SK-MEL-5 (cell line): ENCODE measurements around the gene ABCC2. TPM values are rescaled to one million over a fixed set of nuclear protein-coding genes. Genes with fewer than 3 reads are reported as not detected.

Experiments
- DNase-seq: peaks from one replicate; pipeline ENCODE4 v3.0.0-alpha.2; 2016; ENCODE audit warnings: low read depth, low spot score
- in situ Hi-C: cut with HindIII; loops from 2 replicates; pipeline ENCODE4 v1.10.0; 2016; ENCODE audit warnings: low sequenced_read_pairs, high pct_unique_total_duplicates, low pct_unique_long_range_greater_than_20kb
- total RNA-seq: library from RNA; depleted of rRNA; stranded (reverse); fragments of >200 nt; shearing (Covaris generic); gene quantifications from 2 replicates; pipeline ENCODE4 v1.2.3, GENCODE V29; 2014

Gene ABCC2
- total RNA-seq, 1 experiment from 2014 or later = 99.4 TPM

- DNase-seq = no peak
Measured at GRCh38 chr10:99798031-99798430, 15.6 kb downstream of the ABCC2 start.

GRCh38 chr10:99798920-99799319 is 16.5 kb downstream of the ABCC2 start:
- in situ Hi-C loops = no loop called here
- DNase-seq = no peak

More at GRCh38 chr10:99798031-99798430, 15.6 kb downstream of the ABCC2 start:
- in situ Hi-C loops = no loop called here

GRCh38 chr10:99799613-99800012 is 17.2 kb downstream of the ABCC2 start:
- no peak for DNase-seq
- in situ Hi-C loops = loop anchor here (10.0 kb wide), 1 partner anchor 55 kb away; no protein-coding TSS in a partner anchor

GRCh38 chr10:99804471-99804870 is 22.0 kb downstream of the ABCC2 start:
- in situ Hi-C loops = loop anchor here (10.0 kb wide), 1 partner anchor 50 kb away; no protein-coding TSS in a partner anchor
- no peak for DNase-seq

- no peak for DNase-seq
- in situ Hi-C loops = loop anchor here (10.0 kb wide), 1 partner anchor 50 kb away; no protein-coding TSS in a partner anchor
Measured at GRCh38 chr10:99805190-99805589, 22.8 kb downstream of the ABCC2 start.

- DNase-seq = no peak
- in situ Hi-C loops = loop anchor here (10.0 kb wide), 1 partner anchor 49 kb away; no protein-coding TSS in a partner anchor
Measured at GRCh38 chr10:99806091-99806490, 23.7 kb downstream of the ABCC2 start.

GRCh38 chr10:99807786-99808185 is 25.3 kb downstream of the ABCC2 start:
- DNase-seq = no peak
- in situ Hi-C loops = loop anchor here (10.0 kb wide), 1 partner anchor 47 kb away; no protein-coding TSS in a partner anchor

- in situ Hi-C loops = loop anchor here (10.0 kb wide), 1 partner anchor 47 kb away; no protein-coding TSS in a partner anchor
- no peak for DNase-seq
Measured at GRCh38 chr10:99808270-99808669, 25.8 kb downstream of the ABCC2 start.

- DNase-seq = no peak
- in situ Hi-C loops = loop anchor here (10.0 kb wide), 1 partner anchor 45 kb away; no protein-coding TSS in a partner anchor
Measured at GRCh38 chr10:99809481-99809880, 27.0 kb downstream of the ABCC2 start.

- in situ Hi-C loops = loop anchor here (10.0 kb wide), 1 partner anchor 45 kb away; no protein-coding TSS in a partner anchor
Measured at GRCh38 chr10:99809931-99810615, 27.6 kb downstream of the ABCC2 start.

GRCh38 chr10:99812177-99812576 is 29.7 kb downstream of the ABCC2 start:
- in situ Hi-C loops = no loop called here
- no peak for DNase-seq

More at GRCh38 chr10:99809931-99810615, 27.6 kb downstream of the ABCC2 start:
- DNase-seq = no peak

- in situ Hi-C loops = no loop called here
- DNase-seq = no peak
Measured at GRCh38 chr10:99814143-99814542, 31.7 kb downstream of the ABCC2 start.

GRCh38 chr10:99815621-99816020 is 33.2 kb downstream of the ABCC2 start:
- in situ Hi-C loops = no loop called here
- DNase-seq = no peak

GRCh38 chr10:99827936-99828335 is 45.5 kb downstream of the ABCC2 start:
- no peak for DNase-seq
- in situ Hi-C loops = no loop called here

- no peak for DNase-seq
- in situ Hi-C loops = no loop called here
Measured at GRCh38 chr10:99828464-99828863, 46.0 kb downstream of the ABCC2 start.

GRCh38 chr10:99832439-99832838 is 50.0 kb downstream of the ABCC2 start:
- in situ Hi-C loops = no loop called here
- DNase-seq = no peak

GRCh38 chr10:99834410-99834809 is 52.0 kb downstream of the ABCC2 start:
- no peak for DNase-seq
- in situ Hi-C loops = no loop called here

GRCh38 chr10:99835947-99836346 is 53.5 kb downstream of the ABCC2 start:
- in situ Hi-C loops = no loop called here
- DNase-seq = no peak

- in situ Hi-C loops = no loop called here
- no peak for DNase-seq
Measured at GRCh38 chr10:99836711-99837110, 54.3 kb downstream of the ABCC2 start.
